DMS79 treated with DMSO at 0.1 percent for 48 hours (cell line): Measurements from ENCODE around the gene ECT2.
"Not testable (repeated sequence)": the region's sequence is repeated elsewhere in the genome, so short reads cannot be mapped to it uniquely, and the experiment has no call there.

ENCODE experiments used
- DNase-seq: peaks from one replicate; lab custom pipeline; 2025; lab: John Stamatoyannopoulos, UW

ECT2 gene, protein sequence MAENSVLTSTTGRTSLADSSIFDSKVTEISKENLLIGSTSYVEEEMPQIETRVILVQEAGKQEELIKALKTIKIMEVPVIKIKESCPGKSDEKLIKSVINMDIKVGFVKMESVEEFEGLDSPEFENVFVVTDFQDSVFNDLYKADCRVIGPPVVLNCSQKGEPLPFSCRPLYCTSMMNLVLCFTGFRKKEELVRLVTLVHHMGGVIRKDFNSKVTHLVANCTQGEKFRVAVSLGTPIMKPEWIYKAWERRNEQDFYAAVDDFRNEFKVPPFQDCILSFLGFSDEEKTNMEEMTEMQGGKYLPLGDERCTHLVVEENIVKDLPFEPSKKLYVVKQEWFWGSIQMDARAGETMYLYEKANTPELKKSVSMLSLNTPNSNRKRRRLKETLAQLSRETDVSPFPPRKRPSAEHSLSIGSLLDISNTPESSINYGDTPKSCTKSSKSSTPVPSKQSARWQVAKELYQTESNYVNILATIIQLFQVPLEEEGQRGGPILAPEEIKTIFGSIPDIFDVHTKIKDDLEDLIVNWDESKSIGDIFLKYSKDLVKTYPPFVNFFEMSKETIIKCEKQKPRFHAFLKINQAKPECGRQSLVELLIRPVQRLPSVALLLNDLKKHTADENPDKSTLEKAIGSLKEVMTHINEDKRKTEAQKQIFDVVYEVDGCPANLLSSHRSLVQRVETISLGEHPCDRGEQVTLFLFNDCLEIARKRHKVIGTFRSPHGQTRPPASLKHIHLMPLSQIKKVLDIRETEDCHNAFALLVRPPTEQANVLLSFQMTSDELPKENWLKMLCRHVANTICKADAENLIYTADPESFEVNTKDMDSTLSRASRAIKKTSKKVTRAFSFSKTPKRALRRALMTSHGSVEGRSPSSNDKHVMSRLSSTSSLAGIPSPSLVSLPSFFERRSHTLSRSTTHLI

GRCh38 chr3:172750368-172751174, at the start of gene ECT2:
TSS of gene ECT2 (plus strand) at chr3:172750726. CDS start at chr3:172754531, 3,805 bp downstream.
- DNase-seq, result peak; percentile 98

DNA sequence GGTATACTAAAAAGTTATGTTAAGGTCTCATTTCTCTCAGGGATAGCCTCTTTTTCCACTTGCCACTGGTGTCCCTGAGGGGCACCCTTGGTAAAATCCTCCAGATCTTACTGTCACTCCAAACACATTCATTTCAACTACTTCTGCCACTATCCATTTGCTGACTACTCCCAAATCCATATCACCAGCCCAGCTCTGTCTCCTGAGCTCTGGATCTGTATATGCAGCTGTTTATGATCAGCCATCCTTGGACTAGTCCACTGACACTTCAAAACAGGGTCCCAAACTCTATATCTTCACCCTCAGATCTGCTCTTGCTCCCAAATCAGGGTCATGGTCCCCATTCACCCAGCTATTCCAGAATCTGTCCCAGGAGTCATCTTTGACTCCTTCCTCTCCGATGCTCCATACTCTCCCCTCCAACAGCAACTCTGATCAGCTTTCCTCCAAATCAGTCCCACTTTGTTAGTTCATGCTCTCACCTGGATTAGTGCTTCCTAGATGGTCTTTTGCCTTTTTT, 49.5 kb upstream of the ECT2 start:
- no peak for DNase-seq

- no peak for DNase-seq
Observed at GRCh38 chr3:172701751-172702150, 48.8 kb upstream of the ECT2 start.

DNA sequence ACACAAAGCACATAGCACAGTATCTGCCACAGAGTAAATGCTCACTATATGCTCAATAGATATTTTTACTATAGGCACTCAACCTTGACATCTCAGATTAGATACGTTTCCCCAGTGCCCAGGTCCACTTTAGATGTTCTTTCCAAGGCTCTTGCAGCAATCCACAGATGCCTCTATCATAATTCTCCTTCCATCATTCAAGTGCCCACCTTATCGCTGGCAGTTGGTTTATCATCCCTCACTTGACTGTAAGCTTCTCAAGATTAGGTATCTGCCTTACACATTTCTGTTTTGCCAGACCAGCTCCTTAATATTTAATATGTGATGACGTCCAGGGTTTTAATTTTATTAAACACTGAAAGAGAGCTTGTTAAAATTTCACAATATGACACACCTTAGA, 48.3 kb upstream of the ECT2 start:
- no peak for DNase-seq

DNA sequence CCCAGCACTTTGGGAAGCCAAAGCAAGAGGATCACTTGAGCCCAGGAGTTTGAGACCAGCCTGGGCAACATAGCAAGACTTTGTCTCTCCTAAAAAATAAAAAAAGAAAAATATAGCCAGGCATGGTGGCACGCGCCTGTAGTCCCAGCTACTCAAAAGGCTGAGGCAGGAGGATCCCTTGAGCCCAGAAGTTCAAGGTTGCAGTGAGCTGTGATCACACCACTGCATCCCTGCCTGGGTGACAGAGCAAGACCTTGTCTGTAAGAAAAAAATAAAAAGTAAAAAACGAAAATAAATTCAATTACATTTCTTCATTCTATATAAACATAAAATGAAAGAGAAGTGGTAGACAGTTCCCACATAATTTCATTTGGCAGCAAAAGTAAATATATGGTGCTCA, 47.8 kb upstream of the ECT2 start:
- not testable (repeated sequence) for DNase-seq

- no peak for DNase-seq
Observed at GRCh38 chr3:172704001-172704400, 46.5 kb upstream of the ECT2 start.

DNA sequence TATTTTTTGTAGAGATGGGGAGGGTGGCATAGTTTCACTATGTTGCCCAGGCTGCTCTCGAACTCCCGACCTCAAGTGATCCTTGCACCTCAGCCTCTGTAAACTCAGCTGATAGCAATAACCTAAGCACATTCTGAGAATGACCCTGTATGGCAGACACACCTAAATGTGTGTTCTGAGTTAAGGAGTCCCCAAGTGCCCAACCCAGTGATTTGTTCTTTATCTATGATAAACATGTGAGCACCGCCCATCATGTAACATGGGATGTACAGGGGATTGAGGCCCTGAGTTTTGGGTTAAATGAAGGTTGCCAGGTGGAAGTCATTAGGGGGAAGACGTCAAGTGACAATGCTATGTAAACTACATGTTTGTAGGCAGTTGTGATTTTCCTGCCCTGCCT, 45.4 kb upstream of the ECT2 start:
- DNase-seq, result no peak

GRCh38 chr3:172707030-172707429, 43.5 kb upstream of the ECT2 start:
- DNase-seq, result no peak

- DNase-seq, result no peak
Observed at GRCh38 chr3:172707967-172708366, 42.6 kb upstream of the ECT2 start.

- DNase-seq, result no peak
Observed at GRCh38 chr3:172708921-172709773, 41.4 kb upstream of the ECT2 start.

DNA sequence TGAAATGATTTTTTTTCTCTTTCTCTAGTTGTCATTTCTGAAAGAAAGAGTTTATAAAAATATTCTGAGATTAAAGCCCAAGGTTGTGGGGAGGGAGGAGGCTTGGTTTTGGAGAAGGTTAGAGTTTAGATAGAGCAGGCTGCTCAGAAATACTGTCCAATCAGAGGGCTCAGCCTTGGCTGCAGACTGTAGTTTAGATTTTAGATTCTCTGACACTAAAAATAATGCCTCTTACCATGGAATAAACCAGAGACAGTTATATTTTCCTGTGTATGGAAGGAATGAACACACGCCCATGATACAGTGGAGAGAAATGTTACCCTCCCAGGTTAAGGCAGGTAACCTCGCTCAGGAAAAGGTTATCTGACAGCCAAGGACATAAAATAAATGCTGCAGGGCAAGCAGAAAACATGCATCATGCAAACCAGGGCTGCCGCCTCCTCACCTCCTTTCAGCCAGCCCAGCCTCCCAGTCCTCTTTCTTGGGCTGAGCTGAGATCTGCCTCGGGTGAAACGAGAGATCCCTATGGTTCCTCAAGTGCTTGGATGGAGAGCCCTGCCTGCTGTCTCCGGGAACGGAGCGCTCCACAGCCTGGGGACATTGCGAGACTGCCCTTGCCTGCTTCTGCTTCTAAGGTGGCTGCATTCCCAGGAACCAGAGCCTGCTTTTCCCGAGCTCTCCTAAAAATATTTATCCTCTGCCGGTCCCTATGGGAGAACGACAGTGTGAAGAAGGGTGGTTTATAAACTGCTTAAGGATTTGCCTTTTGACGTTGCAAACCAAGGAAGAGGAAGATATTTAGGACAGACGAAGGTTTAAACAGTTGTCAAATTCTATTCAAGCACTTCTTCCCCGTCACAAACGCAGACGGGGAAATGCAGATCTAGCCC, 40.5 kb upstream of the ECT2 start:
- DNase-seq, result peak; percentile 64

GRCh38 chr3:172710664-172711453, 39.7 kb upstream of the ECT2 start, which contains the start of gene NCEH1:
TSS of gene NCEH1 (minus strand) at chr3:172711067. CDS start at chr3:172710984, 83 bp downstream.
- peak; percentile 95 for DNase-seq

GRCh38 chr3:172711454-172711795, 39.1 kb upstream of the ECT2 start:
- no peak for DNase-seq

DNA sequence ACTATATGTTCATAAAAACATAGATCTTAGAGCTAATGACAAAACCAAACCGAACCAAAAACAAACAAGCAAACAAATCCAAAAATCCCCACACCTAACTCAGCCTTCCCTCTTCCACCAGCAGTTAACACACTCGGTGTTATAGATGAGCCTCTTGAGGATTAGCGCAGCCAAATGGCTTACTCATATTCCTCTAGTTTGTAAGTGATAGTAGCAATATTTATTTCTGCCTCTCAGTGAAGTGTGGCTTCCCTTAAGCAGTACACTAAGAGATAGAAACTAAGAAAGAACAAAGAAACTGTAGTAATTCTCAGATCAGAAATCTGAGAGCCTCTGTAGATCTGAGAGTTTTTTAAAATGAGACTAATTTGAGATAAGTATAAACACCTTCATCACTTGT, 37.2 kb upstream of the ECT2 start:
- no peak for DNase-seq

DNA sequence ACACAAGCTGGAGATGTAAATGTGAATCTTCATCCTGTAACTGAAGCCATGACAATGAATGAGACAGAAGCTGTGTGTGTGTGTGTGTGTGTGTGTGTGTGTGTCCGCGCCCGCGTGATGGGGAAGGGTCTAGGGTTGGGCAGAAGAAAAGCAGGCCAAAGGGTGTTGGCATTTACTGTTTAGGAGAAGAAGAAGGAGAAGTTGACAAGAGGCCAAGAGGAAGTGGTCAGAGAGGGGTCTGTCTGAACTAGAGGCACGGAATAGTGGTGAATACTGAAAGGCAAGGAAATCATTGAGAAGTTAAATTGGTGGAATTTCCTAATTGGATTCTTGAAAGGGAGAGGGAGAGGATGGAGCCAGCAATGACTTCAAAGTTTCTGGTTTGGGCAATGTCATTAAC, 34.0 kb upstream of the ECT2 start:
- no peak for DNase-seq

DNA sequence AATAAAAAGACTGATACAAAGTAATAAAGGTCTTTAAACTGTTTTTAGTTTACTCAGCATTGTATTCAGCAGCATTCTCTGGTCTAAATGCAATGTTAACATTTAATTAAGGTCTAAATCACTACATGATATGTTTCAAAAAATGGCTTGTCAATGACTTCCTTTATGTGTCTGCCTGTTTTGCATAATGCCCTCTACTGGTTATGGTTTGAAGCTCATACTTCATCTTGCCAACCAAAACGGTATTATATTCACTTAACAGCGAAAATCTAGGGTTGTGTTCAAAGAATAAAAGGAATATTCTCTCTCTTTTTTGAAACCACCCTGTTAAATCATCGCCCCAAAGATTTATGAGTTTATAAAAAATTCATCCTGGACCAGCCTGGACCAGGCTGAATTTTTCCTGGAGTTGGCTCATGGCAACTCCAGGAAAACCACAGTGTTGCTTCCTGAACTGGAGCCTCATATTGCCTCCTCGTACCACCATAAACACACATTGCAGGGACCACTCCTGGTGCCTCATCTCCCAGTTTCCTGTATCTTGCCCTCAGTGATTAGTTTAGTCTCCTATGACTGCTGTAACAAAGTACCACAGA, 32.9 kb upstream of the ECT2 start:
- no peak for DNase-seq

GRCh38 chr3:172722536-172723040, 27.9 kb upstream of the ECT2 start:
- not testable (repeated sequence) for DNase-seq

DNA sequence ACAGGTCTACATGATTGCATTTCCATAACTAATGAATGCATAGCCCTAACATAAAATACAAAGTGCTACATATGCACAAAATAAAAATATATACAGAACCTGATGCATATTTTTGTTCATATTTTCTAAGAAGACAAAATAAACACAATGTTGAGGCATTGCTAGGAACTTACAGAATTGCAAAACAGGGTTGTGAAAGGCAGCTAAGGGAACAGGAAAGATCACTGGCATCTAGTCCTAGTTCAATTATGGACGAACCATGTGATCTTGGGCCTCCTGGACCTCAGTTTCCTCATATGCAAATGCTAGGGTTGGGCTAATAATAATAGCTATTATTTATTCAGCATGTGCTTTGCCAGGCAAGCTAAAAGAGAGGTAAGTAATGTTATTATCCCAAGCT, 24.1 kb upstream of the ECT2 start:
- no peak for DNase-seq
